Endothelial cell of umbilical vein (primary cell): ENCODE results near the gene LYPD5. TPM values are rescaled to one million over a fixed set of nuclear protein-coding genes. Genes with fewer than 3 reads are reported as not detected.

ENCODE experiments used
- BruUV-seq: library from RNA; stranded (reverse); fragments of 400-500 nt; replicated peaks from 2 replicates; lab custom pipeline; 2021; lab: Mats Ljungman, UMichigan
- CTCF ChIA-PET: fragments of 300-600, 350-600 bp; sonication (Branson Sonifier 250); formaldehyde crosslinking; loops from one replicate; lab custom pipeline; 2021; ENCODE audit warnings: antibody characterized with exemption, inconsistent platforms; lab: Charles Lee
- POLR2A ChIA-PET: fragments of 300-600, 350-600 bp; sonication (Branson Sonifier 250); formaldehyde crosslinking; loops from one replicate; lab custom pipeline; 2021; ENCODE audit warnings: antibody characterized with exemption, inconsistent platforms; lab: Charles Lee
- DNase-seq: peaks from one replicate; pipeline ENCODE4 v3.0.0-alpha.2; 2011; ENCODE audit warnings: low read depth, low spot score
- FAIRE-seq: peaks from 2 replicates; lab custom pipeline; 2011; peaks lifted over from hg19 to GRCh38; lab: Jason Lieb, UNC
- H2AFZ ChIP-seq: 2 replicates; pipeline ENCODE4 v1.6.0; 2012; ENCODE audit warnings: low read depth, low read length, control low read depth, inconsistent platforms
- H3K27ac ChIP-seq: 2 replicates; pipeline ENCODE4 v1.5.1; 2011; ENCODE audit warnings: low read depth, mild to moderate bottlenecking, control low read depth, low read length, moderate library complexity; ENCODE audit not compliant: insufficient read depth
- H3K27me3 ChIP-seq, 2 experiments: 2 replicates each; pipeline versions ENCODE4 v1.6.0 to v1.6.1; 2011; ENCODE audit warnings: low read length in 2 of 2, mixed read lengths in 1 of 2; ENCODE audit not compliant: control insufficient read depth in 2 of 2, insufficient read depth in 2 of 2
- H3K36me3 ChIP-seq, 2 experiments: 2 replicates in 1 of 2; 3 replicates in 1 of 2; pipeline ENCODE4 v1.5.1; 2011; ENCODE audit warnings: low read length in 2 of 2, mild to moderate bottlenecking in 1 of 2, moderate library complexity in 1 of 2; ENCODE audit not compliant: control insufficient read depth in 2 of 2, insufficient read depth in 2 of 2; ENCODE audit errors: extremely low read depth in 1 of 2
- H3K4me1 ChIP-seq: 3 replicates; pipeline ENCODE4 v1.5.1; 2011; ENCODE audit warnings: mild to moderate bottlenecking, low read length; ENCODE audit not compliant: control insufficient read depth, insufficient read depth; ENCODE audit errors: extremely low read depth
- H3K4me2 ChIP-seq: 2 replicates; pipeline ENCODE4 v1.6.1; 2011; ENCODE audit warnings: low read length, control low read depth, mixed read lengths; ENCODE audit not compliant: insufficient read depth
- H3K4me3 ChIP-seq, 3 experiments: fragments of 200-600 bp in 1 of 3; sonication (generic), shearing (Covaris generic) in 1 of 3; replicated peaks in 1 of 3; 2 replicates each; pipeline ENCODE4 v1.5.1; 2011 to 2016; ENCODE audit warnings: control low read depth in 3 of 3, low read length in 3 of 3, mild to moderate bottlenecking in 2 of 3, inconsistent platforms in 1 of 3, low read depth in 1 of 3, moderate library complexity in 1 of 3; ENCODE audit not compliant: insufficient read depth in 1 of 3
- H3K79me2 ChIP-seq: 2 replicates; pipeline ENCODE4 v1.6.0; 2012; ENCODE audit warnings: low read length, inconsistent platforms; ENCODE audit not compliant: control insufficient read depth, insufficient read depth
- H3K9ac ChIP-seq: replicated peaks from 2 replicates; pipeline ENCODE3; 2011; ENCODE audit warnings: low read length, control low read depth; ENCODE audit not compliant: insufficient read depth; ENCODE audit errors: extremely low read depth
- H3K9me1 ChIP-seq: replicated peaks from 3 replicates; pipeline ENCODE4 v1.6.0; 2011; ENCODE audit warnings: mild to moderate bottlenecking, low read length; ENCODE audit not compliant: control insufficient read depth, insufficient read depth; ENCODE audit errors: extremely low read depth
- H3K9me3 ChIP-seq: replicated peaks from 2 replicates; pipeline ENCODE4 v1.5.1; 2012; ENCODE audit warnings: low read length, inconsistent platforms; ENCODE audit not compliant: control insufficient read depth, insufficient read depth
- H4K20me1 ChIP-seq: replicated peaks from 2 replicates; pipeline ENCODE3; 2011; ENCODE audit warnings: mild to moderate bottlenecking, low read length; ENCODE audit not compliant: control insufficient read depth, insufficient read depth; ENCODE audit errors: extremely low read depth
- EZH2 ChIP-seq: IDR thresholded peaks from 2 replicates; pipeline ENCODE4 v1.6.1; 2012; ENCODE audit warnings: borderline replicate concordance, low read depth, mild to moderate bottlenecking, moderate library complexity, low read length, inconsistent platforms; ENCODE audit not compliant: severe bottlenecking
- FOS ChIP-seq: IDR thresholded peaks from 2 replicates; pipeline ENCODE4 v1.6.1; 2011; ENCODE audit warnings: mild to moderate bottlenecking, low read length, moderate library complexity, borderline replicate concordance; ENCODE audit not compliant: insufficient read depth
- GATA2 ChIP-seq: IDR thresholded peaks from 2 replicates; pipeline ENCODE4 v1.7.0; 2011; ENCODE audit warnings: low read depth, mild to moderate bottlenecking, moderate library complexity, mixed read lengths, low read length; ENCODE audit not compliant: insufficient read length, insufficient read depth
- JUN ChIP-seq: IDR thresholded peaks from 2 replicates; pipeline ENCODE4 v1.6.1; 2011; ENCODE audit warnings: borderline replicate concordance, low read depth; ENCODE audit not compliant: insufficient read length, insufficient read depth
- MAX ChIP-seq: IDR thresholded peaks from 2 replicates; pipeline ENCODE4 v1.6.1; 2011; ENCODE audit not compliant: insufficient read depth, insufficient read length
- MYC ChIP-seq: IDR thresholded peaks from one replicate; pipeline ENCODE4 v1.6.1; 2011; ENCODE audit warnings: mild to moderate bottlenecking, low read depth, low read length
- POLR2A ChIP-seq: IDR thresholded peaks from 2 replicates; pipeline ENCODE4 v1.6.1; 2012; ENCODE audit warnings: low read depth, mild to moderate bottlenecking, control low read depth, low read length
- POLR2AphosphoS5 ChIP-seq: IDR thresholded peaks from 2 replicates; pipeline ENCODE4 v1.6.1; 2012; ENCODE audit warnings: low read depth, mild to moderate bottlenecking, control low read depth, low read length, moderate library complexity; ENCODE audit not compliant: insufficient read depth
- dilution Hi-C: fragments of 300-500 bp; cut with MboI; formaldehyde crosslinking; loops from one replicate; pipeline ENCODE4 v1.15.0; 2019; ENCODE audit warnings: low sequenced_read_pairs; ENCODE audit not compliant: extremely low pct_ligation_motif_present
- intact Hi-C: fragments of 100-400 bp; cut with micrococcal nuclease; formaldehyde crosslinking; loops from one replicate; pipeline ENCODE4 v1.10.0; 2022
- polyA plus RNA-seq, 4 experiments: library from polyadenylated mRNA; depleted of rRNA in 3 of 4; stranded (reverse) in 3 of 4; unstranded in 1 of 4; fragments of >200 nt; gene quantifications; 2 replicates each; pipeline versions ENCODE4 v1.2.1 to v1.2.3, GENCODE V29; 2011 to 2012; ENCODE audit warnings: missing spikeins in 1 of 4
- total RNA-seq: library from RNA; stranded (reverse); gene quantifications from 2 replicates; pipeline ENCODE4 v1.2.3, GENCODE V29; 2021
- TF ChIP-seq, protein P1 (sequence below), 2 donors: IDR thresholded peaks; 1 replicate in 1 of 2; 2 replicates in 1 of 2; pipeline ENCODE4 v1.5.1; 2011; ENCODE audit warnings: low read length in 2 of 2, mild to moderate bottlenecking in 2 of 2, moderate library complexity in 2 of 2, control low read depth in 1 of 2, inconsistent platforms in 1 of 2, low read depth in 1 of 2; ENCODE audit not compliant: insufficient read depth in 1 of 2; ENCODE audit errors: extremely low read depth in 1 of 2

The LYPD5 gene
- total and polyA plus RNA-seq, 2 donors (not counting 3 experiments of a cell fraction or from before 2014, with no cell fraction given): 0.28 TPM; not detected in 1

DNA sequence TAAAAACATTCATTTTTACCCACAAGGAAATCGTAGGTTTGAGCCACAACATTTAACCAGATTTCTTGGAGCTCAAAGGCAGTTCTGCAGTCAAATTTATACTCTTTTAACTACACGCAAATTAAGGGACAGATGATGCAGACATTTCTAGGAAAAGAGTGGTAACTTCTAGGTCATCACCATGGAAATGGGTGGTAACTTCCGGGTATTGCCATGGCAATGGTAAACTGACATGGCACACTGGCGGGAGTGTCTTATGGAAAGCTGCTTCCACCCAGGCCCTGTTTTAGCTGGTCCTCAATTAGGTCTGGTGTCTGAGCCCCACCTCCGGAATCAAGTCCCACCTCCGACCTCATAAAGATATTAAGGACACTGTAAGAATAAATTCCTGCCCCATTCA lies 10.4 kb upstream of the LYPD5 start:
- Histone ChIP-seq H3K9me3 (no peaks in the 10 kb centered on the region), H4K20me1 (no peaks in the 10 kb centered on the region), H3K79me2 (no peaks in the 10 kb centered on the region), H3K4me3 (no peak overlapping the region), H2AFZ (no peak overlapping the region), H3K9me1 (no peaks in the 10 kb centered on the region), H3K27me3 (no peaks in the 10 kb centered on the region), H3K4me1 (no peaks in the 10 kb centered on the region), H3K9ac (no peak overlapping the region), H3K36me3 (no peaks in the 10 kb centered on the region), H3K27ac (no peak overlapping the region), H3K4me2 (no peak overlapping the region)
- TF ChIP-seq MYC: no peak
- no peak for TF ChIP-seq POLR2A
- TF ChIP-seq POLR2AphosphoS5: no peak
- TF ChIP-seq FOS: no peak
- no peak for TF ChIP-seq EZH2
- no peak for TF ChIP-seq MAX
- no peak for TF ChIP-seq JUN
- TF ChIP-seq GATA2: no peak
- TF ChIP-seq, protein P1, sequence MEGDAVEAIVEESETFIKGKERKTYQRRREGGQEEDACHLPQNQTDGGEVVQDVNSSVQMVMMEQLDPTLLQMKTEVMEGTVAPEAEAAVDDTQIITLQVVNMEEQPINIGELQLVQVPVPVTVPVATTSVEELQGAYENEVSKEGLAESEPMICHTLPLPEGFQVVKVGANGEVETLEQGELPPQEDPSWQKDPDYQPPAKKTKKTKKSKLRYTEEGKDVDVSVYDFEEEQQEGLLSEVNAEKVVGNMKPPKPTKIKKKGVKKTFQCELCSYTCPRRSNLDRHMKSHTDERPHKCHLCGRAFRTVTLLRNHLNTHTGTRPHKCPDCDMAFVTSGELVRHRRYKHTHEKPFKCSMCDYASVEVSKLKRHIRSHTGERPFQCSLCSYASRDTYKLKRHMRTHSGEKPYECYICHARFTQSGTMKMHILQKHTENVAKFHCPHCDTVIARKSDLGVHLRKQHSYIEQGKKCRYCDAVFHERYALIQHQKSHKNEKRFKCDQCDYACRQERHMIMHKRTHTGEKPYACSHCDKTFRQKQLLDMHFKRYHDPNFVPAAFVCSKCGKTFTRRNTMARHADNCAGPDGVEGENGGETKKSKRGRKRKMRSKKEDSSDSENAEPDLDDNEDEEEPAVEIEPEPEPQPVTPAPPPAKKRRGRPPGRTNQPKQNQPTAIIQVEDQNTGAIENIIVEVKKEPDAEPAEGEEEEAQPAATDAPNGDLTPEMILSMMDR (IDR thresholded peaks at IDR 0.05; ENCODE audit: extremely low read depth in 1 of 2, insufficient read depth in 1 of 2, low read depth in 1 of 2, low read length in 2 of 2): no peak
- BruUV-seq: no TSS peak
- ChIA-PET CTCF (interaction anchor here (1.5 to 1.6 kb wide), 2 partner anchors 38 to 68 kb away, joined by 3 to 5 read pairs; no protein-coding TSS in a partner anchor), POLR2A (no interaction called here)
- intact Hi-C loops (no loop called here), dilution Hi-C loops (no loop called here)
- FAIRE-seq: no peak
- DNase-seq: no peak
